Mesendoderm (in vitro differentiated cells): ENCODE results near the gene PTPRM. TPM values are rescaled to one million over a fixed set of nuclear protein-coding genes. Genes with fewer than 3 reads are reported as not detected.

ENCODE experiments used
- small RNA-seq: library from polyadenylated mRNA; stranded (forward); fragments of <200 nt; extraction: miRNeasy Mini kit (QIAGEN cat#:217004); gene quantifications from one replicate; pipeline ENCODE3, GENCODE V24; 2013; ENCODE audit not compliant: insufficient read depth

Gene PTPRM

Small RNAs within 50 kb of the gene (small RNA-seq; reads per million reads assigned to genes)
- gene AP001094.1: not detected
- gene RF00012: not detected
